AG04449 (cell line): Measurements from ENCODE around the gene LAMA5.

Experiments used
- CTCF ChIA-PET: fragments of 350-600 bp; formaldehyde crosslinking; extraction: SDS; loops from one replicate; lab custom pipeline; 2021; ENCODE audit warnings: antibody characterized with exemption; lab: Yijun Ruan, JAX
- POLR2A ChIA-PET: fragments of 400-600, 350-600 bp; formaldehyde crosslinking; extraction: SDS; loops from one replicate; lab custom pipeline; 2020; ENCODE audit warnings: antibody characterized with exemption, inconsistent platforms; lab: Yijun Ruan, JAX
- DNase-seq: peaks from one replicate; pipeline ENCODE4 v3.0.0-alpha.2; 2010; ENCODE audit warnings: low read depth, low spot score
- H3K4me3 ChIP-seq: 2 replicates; pipeline ENCODE4 v1.5.1; 2011; ENCODE audit warnings: low read depth, mild to moderate bottlenecking, control low read depth, low read length
- CTCF ChIP-seq: IDR thresholded peaks from one replicate; pipeline ENCODE4 v1.5.1; 2011; ENCODE audit warnings: mild to moderate bottlenecking, moderate library complexity, low read length, control low read depth, inconsistent platforms; ENCODE audit not compliant: insufficient read depth; ENCODE audit errors: missing control alignments

The LAMA5 gene

GRCh38 chr20:62298577-62299249, 68.4 kb downstream of the LAMA5 start:
- ChIA-PET CTCF (interaction anchor here (1.2 to 5.9 kb wide), 4 partner anchors 10 to 84 kb away, joined by 3 to 115 read pairs (median 22); partner anchors contain the start of gene LAMA5), POLR2A (no interaction called here)
- TF ChIP-seq CTCF, result no peak
- no peak for DNase-seq
- no peak overlapping the region for H3K4me3 ChIP-seq

GRCh38 chr20:62297449-62298227, 69.5 kb downstream of the LAMA5 start:
- no peak overlapping the region for H3K4me3 ChIP-seq
- POLR2A ChIA-PET, result interaction anchor here (0.6 kb wide), 1 partner anchor 1263 kb away, joined by 3 read pairs; no protein-coding TSS in a partner anchor
- no peak for TF ChIP-seq CTCF
- CTCF ChIA-PET, result interaction anchor here (0.7 to 3.7 kb wide), 3 partner anchors 71 to 272 kb away, joined by 3 to 24 read pairs (median 3); partner anchors contain the start of gene LAMA5
- no peak for DNase-seq

- TF ChIP-seq CTCF, result no peak
- ChIA-PET POLR2A (interaction anchor here (0.6 kb wide), 1 partner anchor 1262 kb away, joined by 3 read pairs; no protein-coding TSS in a partner anchor), CTCF (interaction anchor here (0.7 to 1.4 kb wide), 3 partner anchors 79 to 271 kb away, joined by 3 to 4 read pairs (median 3); no protein-coding TSS in a partner anchor)
- DNase-seq, result no peak
- H3K4me3 ChIP-seq, result no peak overlapping the region
Observed at GRCh38 chr20:62296724-62297448, 70.2 kb downstream of the LAMA5 start.

- TF ChIP-seq CTCF, result no peak
- H3K4me3 ChIP-seq, result no peak overlapping the region
- DNase-seq, result no peak
- CTCF ChIA-PET, result interaction anchor here (1.1 kb wide), 1 partner anchor 8 kb away, joined by 7 read pairs; no protein-coding TSS in a partner anchor
- POLR2A ChIA-PET, result no interaction called here
Observed at GRCh38 chr20:62294516-62294915, 72.6 kb downstream of the LAMA5 start.

GRCh38 chr20:62293946-62294345, 73.2 kb downstream of the LAMA5 start:
- CTCF ChIA-PET, result interaction anchor here (1.1 kb wide), 1 partner anchor 8 kb away, joined by 7 read pairs; no protein-coding TSS in a partner anchor
- no peak overlapping the region for H3K4me3 ChIP-seq
- no peak for TF ChIP-seq CTCF
- POLR2A ChIA-PET, result no interaction called here
- DNase-seq, result no peak
